Measurements from ENCODE around the gene DIP2A.
"Not testable (repeated sequence)": the region's sequence is repeated elsewhere in the genome, so short reads cannot be mapped to it uniquely, and the experiment has no call there.

Gene DIP2A

DNA sequence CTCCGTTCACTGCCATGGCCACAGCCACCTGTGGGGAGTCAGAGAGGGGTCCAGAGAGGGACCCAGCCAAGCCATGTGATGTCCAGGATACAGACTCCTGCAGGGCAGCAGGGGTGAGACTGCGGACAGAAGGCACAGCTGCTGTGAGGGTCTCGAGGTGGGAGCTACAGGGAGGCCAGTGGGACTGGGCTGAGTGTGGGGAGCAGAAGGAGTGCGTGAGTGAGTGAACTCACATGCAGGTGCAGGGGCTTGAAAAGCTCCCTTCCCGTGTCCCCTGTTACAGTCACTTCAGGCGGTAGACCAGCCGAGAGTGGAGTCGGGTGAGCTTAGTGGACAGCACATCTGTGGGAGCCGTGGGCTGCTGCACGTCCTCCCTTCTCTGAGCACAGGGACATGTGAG lies 103.8 kb downstream of the DIP2A start:
- ATAC-seq (ENCODE audit: low read depth) (no peak), DNase-seq (ENCODE audit: low spot score in 2 of 2) (no peak)
- H3K36me3 Mint-ChIP-seq: peaks cover 23% of the 10 kb centered on the region
- H3K27me3 Mint-ChIP-seq: no peaks in the 10 kb centered on the region
- no peaks in the 10 kb centered on the region for H3K9me3 Mint-ChIP-seq
- no peak overlapping the region for H3K27ac Mint-ChIP-seq
- no peak overlapping the region for H3K4me3 Mint-ChIP-seq
- H3K4me1 Mint-ChIP-seq: peaks cover 21% of the 10 kb centered on the region

- H3K36me3 Mint-ChIP-seq: peaks cover 26% of the 10 kb centered on the region
Observed at GRCh38 chr21:46562964-46563607, 104.4 kb downstream of the DIP2A start.

GRCh38 chr21:46564391-46564790 lies 105.7 kb downstream of the DIP2A start:
- no peak overlapping the region for H3K27ac Mint-ChIP-seq
- peaks cover 18% of the 10 kb centered on the region for H3K4me1 Mint-ChIP-seq
- H3K4me3 Mint-ChIP-seq: no peak overlapping the region
- H3K9me3 Mint-ChIP-seq: no peaks in the 10 kb centered on the region
- DNase-seq (ENCODE audit: low spot score in 2 of 2) (no peak), ATAC-seq (ENCODE audit: low read depth) (no peak)
- H3K27me3 Mint-ChIP-seq: no peaks in the 10 kb centered on the region
- H3K36me3 Mint-ChIP-seq: peaks cover 30% of the 10 kb centered on the region

More at GRCh38 chr21:46562964-46563607, 104.4 kb downstream of the DIP2A start:
- Mint-ChIP-seq H3K4me3 (no peak overlapping the region), H3K27me3 (no peaks in the 10 kb centered on the region), H3K4me1 (peaks cover 21% of the 10 kb centered on the region), H3K9me3 (no peaks in the 10 kb centered on the region), H3K27ac (no peak overlapping the region)
- DNase-seq (ENCODE audit: low spot score in 2 of 2): no peak
- no peak for ATAC-seq (ENCODE audit: low read depth)

GRCh38 chr21:46567348-46567747 lies 108.7 kb downstream of the DIP2A start:
- no peak for ATAC-seq (ENCODE audit: low read depth)
- Mint-ChIP-seq H3K27me3 (no peaks in the 10 kb centered on the region), H3K4me1 (no peaks in the 10 kb centered on the region), H3K27ac (no peak overlapping the region), H3K36me3 (peaks cover 45% of the 10 kb centered on the region), H3K9me3 (peaks cover 3% of the 10 kb centered on the region), H3K4me3 (no peak overlapping the region)
- DNase-seq (ENCODE audit: low spot score in 2 of 2): no peak

DNA sequence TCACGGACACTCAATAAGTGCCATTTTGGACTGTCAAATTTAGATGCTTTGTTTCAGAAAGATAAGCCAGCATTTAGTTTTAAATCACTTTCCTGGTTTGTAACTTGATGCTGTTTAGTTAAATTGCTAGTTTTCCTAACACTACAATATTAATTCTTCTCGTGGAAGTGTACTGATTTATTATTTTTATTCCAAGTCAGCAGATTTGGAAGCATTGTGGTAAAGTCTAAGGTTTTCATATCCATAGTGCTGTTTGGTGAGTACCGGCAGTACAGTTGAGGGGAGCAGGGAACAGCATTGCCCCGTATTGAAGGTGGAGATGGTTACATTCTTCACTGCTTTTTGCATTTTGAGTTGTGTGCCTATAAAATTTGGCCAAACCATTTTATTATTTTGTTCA lies 109.9 kb downstream of the DIP2A start:
- H3K36me3 Mint-ChIP-seq: peaks cover 44% of the 10 kb centered on the region
- no peaks in the 10 kb centered on the region for H3K4me1 Mint-ChIP-seq
- no peak overlapping the region for H3K27ac Mint-ChIP-seq

GRCh38 chr21:46569081-46569480 lies 110.4 kb downstream of the DIP2A start:
- no peak overlapping the region for H3K4me3 Mint-ChIP-seq
- H3K27ac Mint-ChIP-seq: no peak overlapping the region
- no peaks in the 10 kb centered on the region for H3K4me1 Mint-ChIP-seq
- peaks cover 44% of the 10 kb centered on the region for H3K36me3 Mint-ChIP-seq
- no peak for ATAC-seq (ENCODE audit: low read depth)
- H3K27me3 Mint-ChIP-seq: no peaks in the 10 kb centered on the region
- no peak for DNase-seq (ENCODE audit: low spot score in 2 of 2)
- peaks cover 10% of the 10 kb centered on the region for H3K9me3 Mint-ChIP-seq

More for the DNA sequence above, 109.9 kb downstream of the DIP2A start:
- Mint-ChIP-seq H3K9me3 (peaks cover 7% of the 10 kb centered on the region), H3K27me3 (no peaks in the 10 kb centered on the region), H3K4me3 (no peak overlapping the region)
- ATAC-seq (ENCODE audit: low read depth) (no peak), DNase-seq (ENCODE audit: low spot score in 2 of 2) (no peak)

DNA sequence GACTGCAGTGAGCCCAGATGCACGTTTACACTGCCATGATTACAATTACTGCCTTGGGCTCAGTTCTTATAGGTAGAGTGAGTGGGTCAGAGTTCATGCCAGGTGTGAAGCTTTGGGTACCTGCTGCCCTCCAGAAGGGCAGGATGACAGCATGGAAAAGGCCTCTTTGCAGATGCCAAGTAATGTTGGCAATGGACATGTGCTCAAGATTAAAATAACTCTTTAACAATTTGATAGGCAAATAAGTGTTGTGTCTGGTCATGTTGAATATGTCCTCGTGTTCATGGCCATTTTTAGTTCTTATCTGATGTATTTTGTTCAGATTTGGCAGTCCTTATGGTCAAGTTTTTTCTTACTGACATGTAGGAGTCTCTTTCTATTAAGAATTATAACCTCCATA lies 111.4 kb downstream of the DIP2A start:
- ATAC-seq (ENCODE audit: low read depth): no peak
- Mint-ChIP-seq H3K9me3 (peaks cover 15% of the 10 kb centered on the region), H3K4me3 (no peak overlapping the region), H3K27ac (no peak overlapping the region), H3K36me3 (peaks cover 41% of the 10 kb centered on the region), H3K4me1 (no peaks in the 10 kb centered on the region), H3K27me3 (no peaks in the 10 kb centered on the region)
- DNase-seq (ENCODE audit: low spot score in 2 of 2): no peak

DNA sequence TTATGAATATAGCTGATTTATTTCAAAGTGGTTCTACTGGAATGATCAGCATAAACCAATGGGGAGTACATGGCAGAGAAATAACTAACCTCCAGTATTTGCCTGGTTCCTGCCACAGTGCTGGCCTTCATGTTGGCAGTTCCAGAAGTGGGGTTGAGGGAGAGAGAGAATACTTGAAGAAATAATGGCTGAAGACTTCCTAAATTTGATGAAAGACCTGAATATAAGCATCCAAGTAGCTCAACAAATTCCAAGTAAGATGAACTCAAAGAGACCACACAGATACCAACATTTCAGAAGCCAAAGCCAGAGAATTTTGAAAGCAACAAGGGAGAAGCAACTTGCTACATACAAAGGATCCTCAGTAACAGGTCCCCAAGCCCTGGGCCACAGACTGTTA lies 111.9 kb downstream of the DIP2A start:
- no peak overlapping the region for H3K4me3 Mint-ChIP-seq
- H3K9me3 Mint-ChIP-seq: peaks cover 17% of the 10 kb centered on the region
- H3K4me1 Mint-ChIP-seq: no peaks in the 10 kb centered on the region
- no peak for ATAC-seq (ENCODE audit: low read depth)
- H3K27ac Mint-ChIP-seq: no peak overlapping the region
- H3K36me3 Mint-ChIP-seq: peaks cover 38% of the 10 kb centered on the region
- DNase-seq (ENCODE audit: low spot score in 2 of 2): no peak
- no peaks in the 10 kb centered on the region for H3K27me3 Mint-ChIP-seq

GRCh38 chr21:46572850-46573249 lies 114.2 kb downstream of the DIP2A start:
- Mint-ChIP-seq H3K4me1 (no peaks in the 10 kb centered on the region), H3K9me3 (peaks cover 18% of the 10 kb centered on the region), H3K27ac (no peak overlapping the region), H3K4me3 (no peak overlapping the region), H3K36me3 (peaks cover 28% of the 10 kb centered on the region), H3K27me3 (no peaks in the 10 kb centered on the region)
- ATAC-seq (ENCODE audit: low read depth) (no peak), DNase-seq (ENCODE audit: low spot score in 2 of 2) (no peak)

- Mint-ChIP-seq H3K9me3 (peaks cover 28% of the 10 kb centered on the region), H3K36me3 (peaks cover 39% of the 10 kb centered on the region)
- not testable (repeated sequence) for H3K27me3 Mint-ChIP-seq; H3K4me3 Mint-ChIP-seq; H3K4me1 Mint-ChIP-seq; DNase-seq (ENCODE audit: low spot score in 2 of 2); H3K27ac Mint-ChIP-seq; ATAC-seq (ENCODE audit: low read depth)
Observed at GRCh38 chr21:46577786-46578185, 119.1 kb downstream of the DIP2A start.

- not testable (repeated sequence) for H3K4me3 Mint-ChIP-seq; DNase-seq (ENCODE audit: low spot score in 2 of 2); ATAC-seq (ENCODE audit: low read depth); H3K4me1 Mint-ChIP-seq; H3K27me3 Mint-ChIP-seq; H3K27ac Mint-ChIP-seq
- H3K9me3 Mint-ChIP-seq: peaks cover 29% of the 10 kb centered on the region
- H3K36me3 Mint-ChIP-seq: peaks cover 47% of the 10 kb centered on the region
Observed at GRCh38 chr21:46579394-46579793, 120.7 kb downstream of the DIP2A start.

DNA sequence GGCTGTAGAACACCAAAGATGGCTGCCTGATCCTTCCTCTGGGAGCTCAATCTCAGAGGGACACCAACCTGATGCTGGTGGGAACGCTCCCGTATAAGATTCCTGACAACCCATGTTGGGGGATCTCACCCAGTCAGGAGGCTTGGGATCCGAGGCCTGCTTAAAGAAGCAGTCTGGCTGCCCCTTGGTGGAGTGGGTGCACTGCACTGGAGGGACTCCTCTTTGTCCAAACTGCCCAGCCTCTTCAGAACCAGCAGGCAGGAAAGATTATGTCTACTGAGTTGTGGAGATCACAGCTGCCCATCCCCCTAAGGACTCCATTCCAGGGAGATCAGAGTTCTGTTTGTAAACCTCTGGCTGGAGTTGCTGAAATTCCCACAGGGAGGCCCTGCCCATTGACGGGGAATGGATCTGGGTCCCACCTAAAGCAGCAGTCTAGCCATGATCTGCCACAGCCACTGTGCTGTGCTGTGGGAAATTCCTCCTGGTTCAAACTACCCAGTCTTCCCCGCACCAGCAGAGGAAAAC lies 123.2 kb downstream of the DIP2A start:
- Mint-ChIP-seq H3K9me3 (peaks cover 32% of the 10 kb centered on the region), H3K4me1 (no peaks in the 10 kb centered on the region), H3K27ac (no peak overlapping the region), H3K4me3 (no peak overlapping the region), H3K27me3 (peaks cover 4% of the 10 kb centered on the region), H3K36me3 (peaks cover 47% of the 10 kb centered on the region)
- DNase-seq (ENCODE audit: low spot score in 2 of 2) (no peak), ATAC-seq (ENCODE audit: low read depth) (no peak)

DNA sequence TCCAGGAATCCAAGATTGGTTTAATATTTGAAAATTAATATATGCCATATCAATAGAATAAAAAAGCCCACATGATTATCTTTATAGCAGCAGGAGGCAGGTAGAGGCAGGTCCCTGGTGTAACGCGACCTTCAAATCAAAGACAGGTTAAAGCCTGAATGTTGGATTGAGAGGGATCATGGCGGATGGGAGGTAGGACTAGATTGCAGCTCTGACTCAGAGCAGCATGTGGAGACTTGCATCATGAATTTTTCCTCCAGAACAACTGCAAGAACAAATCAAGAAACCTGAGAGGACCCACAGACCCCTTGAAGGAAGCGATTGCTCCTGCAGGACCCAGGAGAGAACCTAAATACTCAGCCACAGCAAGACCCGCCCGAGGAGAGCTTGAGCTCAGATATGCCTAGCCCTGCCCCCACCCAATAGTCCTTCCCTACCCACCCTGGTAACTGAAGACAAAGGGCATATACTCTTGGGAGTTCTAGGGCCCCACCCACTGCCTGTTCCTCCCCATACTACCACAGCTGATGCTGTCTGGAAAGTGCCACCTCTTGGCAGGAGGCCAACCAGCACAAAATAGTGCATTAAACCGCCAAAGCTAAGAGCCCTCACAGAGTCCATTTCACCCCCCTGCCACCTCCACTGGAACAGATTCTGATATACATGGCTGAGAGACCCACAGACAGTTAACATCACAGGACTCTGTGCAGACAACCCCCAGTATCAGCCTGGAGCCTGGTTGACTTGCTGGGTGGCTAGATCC lies 126.7 kb downstream of the DIP2A start:
- Mint-ChIP-seq H3K4me1 (no peaks in the 10 kb centered on the region), H3K27ac (no peak overlapping the region), H3K27me3 (peaks cover 5% of the 10 kb centered on the region), H3K36me3 (peaks cover 35% of the 10 kb centered on the region), H3K4me3 (no peak overlapping the region), H3K9me3 (peaks cover 39% of the 10 kb centered on the region)
- DNase-seq (ENCODE audit: low spot score in 2 of 2) (no peak), ATAC-seq (ENCODE audit: low read depth) (no peak)

GRCh38 chr21:46594276-46594675 lies 135.6 kb downstream of the DIP2A start:
- no peak overlapping the region for H3K27ac Mint-ChIP-seq
- H3K36me3 Mint-ChIP-seq: peaks cover 4% of the 10 kb centered on the region
- no peak overlapping the region for H3K4me3 Mint-ChIP-seq
- no peaks in the 10 kb centered on the region for H3K4me1 Mint-ChIP-seq
- no peak for ATAC-seq (ENCODE audit: low read depth)
- no peaks in the 10 kb centered on the region for H3K27me3 Mint-ChIP-seq
- DNase-seq (ENCODE audit: low spot score in 2 of 2): no peak
- H3K9me3 Mint-ChIP-seq: peaks cover 20% of the 10 kb centered on the region
